Heart left ventricle (tissue), 16 donors: ENCODE results near the gene NUDT8. TPM values are rescaled to one million over a fixed set of nuclear protein-coding genes. Genes with fewer than 3 reads are reported as not detected.

Experiments used
- ATAC-seq, 4 donors: fragments of 200-7000 bp; cut with Tn5 transposase; one replicate each; pipeline ENCODE4 v1.9.1; 2020 to 2022; ENCODE audit warnings: moderate library complexity in 4 of 4, mild to moderate bottlenecking in 3 of 4, moderate number of reproducible peaks in 1 of 4
- DNase-seq, 5 donors: peaks; one replicate each; pipeline ENCODE4 v3.0.0-alpha.2; 2020
- H3K27ac ChIP-seq, 12 donors: fragments of 200-600 bp; sonication (generic) in 4 of 12; one replicate each; pipeline versions ENCODE4 v1.5.0 to v1.8.0; 2016 to 2022; ENCODE audit warnings: mild to moderate bottlenecking in 2 of 12
- H3K27me3 ChIP-seq, 9 donors: fragments of 200-600 bp; sonication (generic) in 2 of 9; one replicate each; pipeline versions ENCODE4 v1.5.1 to v1.8.0; 2016 to 2022; ENCODE audit warnings: mild to moderate bottlenecking in 3 of 9
- H3K36me3 ChIP-seq, 9 donors: fragments of 200-600 bp; sonication (generic) in 2 of 9; one replicate each; pipeline versions ENCODE4 v1.5.0 to v1.8.0; 2018 to 2022; ENCODE audit warnings: mild to moderate bottlenecking in 2 of 9
- H3K4me1 ChIP-seq, 12 donors: fragments of 200-600 bp; sonication (generic) in 4 of 12; one replicate each; pipeline versions ENCODE4 v1.5.0 to v1.8.0; 2016 to 2022; ENCODE audit warnings: mild to moderate bottlenecking in 3 of 12
- H3K4me3 ChIP-seq, 12 donors: fragments of 200-600 bp; sonication (generic) in 4 of 12; one replicate each; pipeline versions ENCODE4 v1.5.0 to v1.8.0; 2017 to 2022; ENCODE audit warnings: mild to moderate bottlenecking in 9 of 12, moderate library complexity in 4 of 12
- H3K9me3 ChIP-seq, 12 donors: fragments of 200-600 bp; sonication (generic) in 4 of 12; one replicate each; pipeline versions ENCODE4 v1.5.0 to v1.8.0; 2016 to 2022; ENCODE audit warnings: mild to moderate bottlenecking in 1 of 12
- POLR2A ChIP-seq, 2 donors: fragments of 450-650 bp; IDR thresholded peaks; one replicate each; pipeline ENCODE4 v1.6.1; 2017; ENCODE audit warnings: antibody characterized with exemption in 2 of 2, mild to moderate bottlenecking in 2 of 2, moderate library complexity in 2 of 2
- WGBS, 4 donors: extraction: QIAGEN DNeasy Blood & Tissue Kit in 2 of 4; methylation state at CpG; one replicate each; pipeline versions ENCODE4 v1.1.5 to v1.1.7; 2013 to 2018; 5-methylcytosine and 5-hydroxymethylcytosine counted together
- intact Hi-C, 10 donors: fragments of 100-400 bp; cut with DNase I; formaldehyde crosslinking; loops; one replicate each; pipeline versions ENCODE4 v1.11.1 to v1.14.2; 2022
- polyA plus RNA-seq, 2 donors: library from polyadenylated mRNA; stranded (reverse); fragments of 200-250 nt; gene quantifications; one replicate each; pipeline ENCODE4 v1.2.3, GENCODE V29; 2013
- total RNA-seq, 9 donors: library from RNA; depleted of rRNA in 2 of 9; stranded (reverse); fragments of >200 nt in 2 of 9; fragmentation: NEBNext Ultra II Directional in 3 of 9; extraction: Animal tissue kit (Norgen Biotek cat#: 25700) in 3 of 9; gene quantifications; one replicate each; pipeline versions ENCODE4 v1.1.0 to v1.2.4, GENCODE V29; 2016 to 2023
- TF ChIP-seq, protein P1 (sequence below), 12 donors: fragments of 200-600 bp; sonication (generic) in 4 of 12; IDR thresholded peaks; one replicate each; pipeline versions ENCODE4 v1.5.0 to v1.8.0; 2018 to 2022; ENCODE audit warnings: antibody characterized with exemption in 12 of 12, mild to moderate bottlenecking in 5 of 12
- donor health status: ischemic (EF 13 %, LVEDD 7.1; RV severe dilation, severe dysfunction).
- donor health status: healthy with polysubstance abuse.
- donor health status: DM: no; HTN: yes; CAD: no.
- donor health status: DM: no; HTN: no; CAD: no.
- donor health status: ischemic (EF 25% LVEDD 6.9; RV normal size, moderate dysfunction).
- donor health status: ischemic (EF 25% LVEDD 5.7; RV mildly dilated, moderate dysfunction).
- donor health status: healthy.
- donor health status: DM: yes; HTN: yes; CAD: no.
- donor health status: ischemic (EF 35%, LVEDD 5.7; RV mildly dilated, moderate dysfunction).
- donor health status: nonischemic (EF 11% LVEDD 7.7; RV severe dilation, severe dysfunction).
- donor health status: DM: yes; HTN: yes; CAD: no.
- donor health status: PGD.
- donor health status: ischemic (EF 29% LVEDD 5.4; RV normal size, mild dysfunction).
- donor health status: nonischemic (EF 23%, LVEDD 6.1; RV moderate dilation, normal function).

The NUDT8 gene
- total and polyA plus RNA-seq, 11 donors: 29.1 to 110 (median 49.3) TPM

DNA sequence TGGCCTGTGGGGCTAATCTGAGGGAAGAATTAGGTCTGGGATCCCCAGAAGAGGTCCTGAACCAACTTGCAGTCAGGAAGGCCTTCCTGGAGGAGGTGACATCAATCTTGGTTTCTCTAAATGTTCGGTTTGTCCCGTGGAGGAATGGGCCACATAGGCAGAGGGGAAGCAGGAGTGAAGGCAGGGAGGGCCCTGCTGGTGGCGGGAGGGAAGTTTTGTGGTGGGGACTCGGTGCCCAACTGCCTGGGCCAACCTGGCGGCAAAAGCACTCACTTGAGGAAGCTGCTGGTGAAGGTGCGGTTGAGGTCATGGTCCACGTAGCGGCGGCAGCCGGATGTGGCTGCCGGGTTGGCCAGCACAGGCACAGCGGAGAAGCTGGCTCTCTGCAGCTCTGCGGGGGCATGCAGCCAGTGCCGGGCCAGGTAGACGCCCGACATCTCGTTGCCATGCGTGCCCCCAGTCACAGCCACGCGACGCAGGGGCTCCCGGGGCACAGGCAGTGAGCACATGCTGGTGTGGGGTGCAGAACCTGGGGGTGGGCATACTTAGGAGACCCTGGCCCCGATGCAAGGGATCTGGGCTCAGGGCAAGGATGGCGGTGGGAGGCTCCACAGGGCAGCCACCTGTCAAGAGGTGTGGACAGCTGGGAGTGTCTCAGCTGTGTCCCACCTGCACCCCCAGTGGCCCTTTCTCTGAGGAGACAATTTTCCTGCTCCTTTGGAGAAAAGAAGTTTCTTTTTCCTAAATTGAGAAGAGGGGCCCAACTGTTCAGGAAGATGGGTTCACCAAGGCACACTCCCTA lies 17.0 kb upstream of the NUDT8 start:
- Histone ChIP-seq H3K27ac (no peak overlapping the region), H3K4me3 (no peak overlapping the region), H3K4me1 (peaks cover 0 to 20% (median 0%) of the 10 kb centered on the region in 12 donors), H3K9me3 (peaks cover 0 to 6% (median 0%) of the 10 kb centered on the region in 12 donors), H3K27me3 (peaks cover 0 to 27% (median 3%) of the 10 kb centered on the region in 9 donors), H3K36me3 (no peaks in the 10 kb centered on the region)
- WGBS, 4 donors: 75 to 84% (median 80%) methylated on average over 12 to 24 of the region's 24 CpGs
- no peak for TF ChIP-seq POLR2A (IDR thresholded peaks at IDR 0.05)
- TF ChIP-seq, protein P1, sequence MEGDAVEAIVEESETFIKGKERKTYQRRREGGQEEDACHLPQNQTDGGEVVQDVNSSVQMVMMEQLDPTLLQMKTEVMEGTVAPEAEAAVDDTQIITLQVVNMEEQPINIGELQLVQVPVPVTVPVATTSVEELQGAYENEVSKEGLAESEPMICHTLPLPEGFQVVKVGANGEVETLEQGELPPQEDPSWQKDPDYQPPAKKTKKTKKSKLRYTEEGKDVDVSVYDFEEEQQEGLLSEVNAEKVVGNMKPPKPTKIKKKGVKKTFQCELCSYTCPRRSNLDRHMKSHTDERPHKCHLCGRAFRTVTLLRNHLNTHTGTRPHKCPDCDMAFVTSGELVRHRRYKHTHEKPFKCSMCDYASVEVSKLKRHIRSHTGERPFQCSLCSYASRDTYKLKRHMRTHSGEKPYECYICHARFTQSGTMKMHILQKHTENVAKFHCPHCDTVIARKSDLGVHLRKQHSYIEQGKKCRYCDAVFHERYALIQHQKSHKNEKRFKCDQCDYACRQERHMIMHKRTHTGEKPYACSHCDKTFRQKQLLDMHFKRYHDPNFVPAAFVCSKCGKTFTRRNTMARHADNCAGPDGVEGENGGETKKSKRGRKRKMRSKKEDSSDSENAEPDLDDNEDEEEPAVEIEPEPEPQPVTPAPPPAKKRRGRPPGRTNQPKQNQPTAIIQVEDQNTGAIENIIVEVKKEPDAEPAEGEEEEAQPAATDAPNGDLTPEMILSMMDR (IDR thresholded peaks at IDR 0.05): no peak
- intact Hi-C loops: no loop called here
- ATAC-seq (no peak), DNase-seq (peak in 1 of 5 donors; percentile 60)

DNA sequence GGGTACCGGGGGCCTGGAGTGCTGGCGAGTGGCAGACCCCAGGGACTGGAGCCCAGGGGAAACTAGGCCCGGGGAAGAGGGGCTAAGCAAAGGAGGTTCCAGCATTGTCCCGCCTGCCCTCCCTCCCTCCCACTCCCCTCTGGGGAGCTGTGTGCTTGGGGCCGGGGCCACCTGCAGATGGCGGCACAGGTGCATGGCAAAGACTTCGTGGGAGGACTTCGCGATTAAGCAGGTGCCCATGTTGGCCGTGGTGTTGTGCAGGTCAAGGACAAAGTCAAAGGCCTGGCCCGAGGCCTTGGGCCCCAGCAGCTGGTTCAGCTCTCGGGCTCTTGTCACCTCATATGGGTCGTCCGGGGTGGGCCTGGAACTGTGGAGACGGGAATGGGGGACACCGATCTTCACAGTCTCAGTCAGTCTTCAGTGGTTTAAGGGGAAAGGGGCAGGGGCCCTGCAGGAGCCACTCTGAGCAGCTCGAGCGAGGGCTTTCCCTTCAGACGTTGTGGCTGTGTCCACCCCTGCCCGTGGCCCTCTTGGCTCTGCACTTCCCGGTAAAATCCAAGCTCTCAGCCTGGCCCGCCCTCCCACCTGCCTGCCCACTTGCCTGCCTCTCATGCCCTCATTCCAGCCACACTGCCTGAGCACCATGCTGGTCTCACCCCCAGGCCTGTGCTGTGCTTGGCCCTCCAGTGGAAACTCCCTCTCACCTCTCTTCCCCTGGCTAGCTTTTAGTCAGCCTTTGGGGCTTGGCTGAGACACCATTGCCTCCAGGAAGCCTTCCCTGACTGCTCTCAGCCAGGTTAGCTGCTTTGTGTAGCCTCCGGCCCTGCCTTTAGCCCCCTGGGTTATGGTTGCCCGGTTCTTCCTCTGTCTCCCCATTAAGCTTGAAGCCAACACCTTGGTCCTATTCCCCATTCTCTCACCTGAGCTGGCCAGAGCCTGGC lies 16.1 kb upstream of the NUDT8 start:
- Histone ChIP-seq H3K4me1 (peaks cover 0 to 20% (median 0%) of the 10 kb centered on the region in 12 donors), H3K4me3 (no peak overlapping the region), H3K9me3 (peaks cover 0 to 6% (median 0%) of the 10 kb centered on the region in 12 donors), H3K36me3 (no peaks in the 10 kb centered on the region), H3K27ac (no peak overlapping the region), H3K27me3 (peaks cover 0 to 29% (median 3%) of the 10 kb centered on the region in 9 donors)
- intact Hi-C loops: no loop called here
- DNase-seq (no peak), ATAC-seq (no peak)
- TF ChIP-seq, protein P1 (IDR thresholded peaks at IDR 0.05): no peak
- TF ChIP-seq POLR2A (IDR thresholded peaks at IDR 0.05): no peak
- 76 to 82% (median 78%) methylated on average over 18 to 24 of the region's 24 CpGs for WGBS, 4 donors

DNA sequence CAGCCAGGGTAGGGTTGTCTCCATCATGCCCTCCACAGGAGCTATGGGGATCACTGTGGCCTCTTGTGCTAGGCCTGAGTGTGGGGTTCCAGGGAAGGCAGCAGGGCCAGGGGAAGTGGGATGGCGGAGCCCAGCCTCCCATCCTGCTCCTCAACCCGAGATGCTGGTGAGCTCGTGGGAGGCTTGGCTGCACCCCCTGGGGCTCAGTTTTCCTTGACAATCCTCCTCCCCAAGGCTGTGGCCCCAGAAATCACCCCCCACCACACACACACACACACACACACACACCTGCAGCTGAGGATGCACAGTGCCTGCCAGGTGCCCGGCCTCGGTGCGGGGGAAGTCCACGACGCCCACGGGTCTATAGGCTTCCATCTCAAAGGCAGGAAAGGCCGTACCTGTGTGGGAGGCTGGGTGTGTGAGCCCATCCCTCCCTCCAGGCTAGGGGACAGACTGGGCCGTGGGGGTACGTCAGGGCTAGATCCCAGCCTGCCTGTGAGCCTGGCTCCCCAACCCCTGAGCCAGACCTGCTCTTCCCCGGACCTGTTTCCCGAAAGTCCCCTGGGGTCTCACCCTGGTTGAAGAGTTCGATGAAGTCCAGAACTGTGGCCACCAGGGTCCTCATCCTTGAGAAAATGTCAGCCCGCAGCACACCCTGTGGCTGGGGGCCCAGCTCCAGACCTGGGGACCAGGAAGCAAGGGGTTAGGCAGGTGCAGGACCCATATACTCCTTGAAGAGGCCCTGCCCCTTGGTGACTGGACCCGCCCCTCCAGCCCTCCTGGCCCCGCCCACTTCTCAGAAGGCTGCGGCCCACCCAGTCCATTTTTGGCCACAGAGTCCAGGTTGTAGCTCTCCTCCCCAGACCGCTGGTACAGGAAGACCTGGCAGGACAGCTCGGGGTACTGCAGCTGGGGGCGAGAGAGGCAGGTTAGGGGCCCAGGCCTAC lies 15.0 kb upstream of the NUDT8 start:
- Histone ChIP-seq H3K36me3 (no peaks in the 10 kb centered on the region), H3K9me3 (peaks cover 0 to 6% (median 0%) of the 10 kb centered on the region in 12 donors), H3K4me1 (peaks cover 0 to 20% (median 0%) of the 10 kb centered on the region in 12 donors), H3K27ac (no peak overlapping the region), H3K27me3 (peaks cover 0 to 31% (median 7%) of the 10 kb centered on the region in 9 donors), H3K4me3 (no peak overlapping the region)
- TF ChIP-seq, protein P1 (IDR thresholded peaks at IDR 0.05): no peak
- TF ChIP-seq POLR2A (IDR thresholded peaks at IDR 0.05): no peak
- ATAC-seq (no peak), DNase-seq (peak in 1 of 5 donors; percentile 54)
- 85 to 90% (median 87%) methylated on average over 20 to 22 of the region's 22 CpGs for WGBS, 4 donors
- intact Hi-C loops: no loop called here
